WERI-Rb-1 (cell line): ENCODE data around the gene ZCCHC18.
A peak's percentile ranks its signal among the peaks of the same experiment; 100 is the strongest.

ENCODE experiments used
- DNase-seq: peaks from one replicate; pipeline ENCODE4 v3.0.0-alpha.2; 2020
- H3K27ac ChIP-seq: fragments of 250-450 bp; sonication (Bioruptor Pico); 2 replicates; pipeline ENCODE4 v1.5.1; 2020; ENCODE audit warnings: mild to moderate bottlenecking, moderate library complexity
- H3K27me3 ChIP-seq: fragments of 250-450 bp; sonication (Bioruptor Pico); 2 replicates; pipeline ENCODE4 v1.5.1; 2021; ENCODE audit warnings: mild to moderate bottlenecking, low read depth, moderate library complexity; ENCODE audit not compliant: insufficient read depth, severe bottlenecking
- H3K36me3 ChIP-seq: fragments of 250-450 bp; sonication (Bioruptor Pico); 2 replicates; pipeline ENCODE4 v1.5.1; 2020; ENCODE audit warnings: mild to moderate bottlenecking, moderate library complexity
- H3K4me3 ChIP-seq: 2 replicates; pipeline ENCODE4 v1.5.1; 2011; ENCODE audit warnings: low read depth, mild to moderate bottlenecking, control low read depth, low read length
- H3K9me3 ChIP-seq: fragments of 250-450 bp; sonication (Bioruptor Pico); 2 replicates; pipeline ENCODE4 v1.5.1; 2021; ENCODE audit warnings: mild to moderate bottlenecking, moderate library complexity; ENCODE audit not compliant: severe bottlenecking
- CTCF ChIP-seq: IDR thresholded peaks from 2 replicates; pipeline ENCODE4 v1.5.1; 2011; ENCODE audit warnings: low read depth, mild to moderate bottlenecking, control low read depth, inconsistent platforms, low read length

ZCCHC18 gene

GRCh38 chrX:104085919-104086318 lies 26.4 kb upstream of the ZCCHC18 start:
- no peak for DNase-seq
- peaks cover 30% of the 10 kb centered on the region for H3K27me3 ChIP-seq
- H3K4me3 ChIP-seq = no peak overlapping the region
- no peak overlapping the region for H3K27ac ChIP-seq
- no peak for TF ChIP-seq CTCF
- no peaks in the 10 kb centered on the region for H3K9me3 ChIP-seq
- H3K36me3 ChIP-seq = no peaks in the 10 kb centered on the region

- Histone ChIP-seq H3K36me3 (no peaks in the 10 kb centered on the region), H3K9me3 (no peaks in the 10 kb centered on the region), H3K4me3 (no peak overlapping the region), H3K27me3 (peaks cover 10% of the 10 kb centered on the region), H3K27ac (no peak overlapping the region)
- peak; percentile 47 for TF ChIP-seq CTCF
- DNase-seq = peak; percentile 45
Measured at GRCh38 chrX:104098151-104098808, 14.0 kb upstream of the ZCCHC18 start.

GRCh38 chrX:104098919-104099318 lies 13.4 kb upstream of the ZCCHC18 start:
- no peak for TF ChIP-seq CTCF
- H3K4me3 ChIP-seq = no peak overlapping the region
- no peak overlapping the region for H3K27ac ChIP-seq
- H3K9me3 ChIP-seq = no peaks in the 10 kb centered on the region
- H3K27me3 ChIP-seq = peaks cover 10% of the 10 kb centered on the region
- H3K36me3 ChIP-seq = no peaks in the 10 kb centered on the region
- DNase-seq = no peak

- TF ChIP-seq CTCF = no peak
- no peak for DNase-seq
- Histone ChIP-seq H3K4me3 (no peak overlapping the region), H3K27ac (no peak overlapping the region), H3K27me3 (no peaks in the 10 kb centered on the region), H3K36me3 (no peaks in the 10 kb centered on the region), H3K9me3 (no peaks in the 10 kb centered on the region)
Measured at GRCh38 chrX:104104676-104105075, 7.6 kb upstream of the ZCCHC18 start.

GRCh38 chrX:104105330-104106262 lies 6.7 kb upstream of the ZCCHC18 start:
- no peak overlapping the region for H3K4me3 ChIP-seq
- H3K9me3 ChIP-seq = no peaks in the 10 kb centered on the region
- H3K27me3 ChIP-seq = no peaks in the 10 kb centered on the region
- H3K27ac ChIP-seq = no peak overlapping the region
- no peaks in the 10 kb centered on the region for H3K36me3 ChIP-seq
- TF ChIP-seq CTCF = no peak
- no peak for DNase-seq
